ENCODE data around the gene NUP50.

The NUP50 gene

GRCh38 chr22:45233827-45234226, 70.1 kb downstream of the NUP50 start:
- DNase-seq, result no peak

- no peak for DNase-seq
These were observed 71.5 kb downstream of the NUP50 start for GRCh38 chr22:45235101-45235777.

- no peak for DNase-seq
These were observed 72.2 kb downstream of the NUP50 start for GRCh38 chr22:45235851-45236342.

- no peak for DNase-seq
These were observed 73.6 kb downstream of the NUP50 start for GRCh38 chr22:45237065-45237990.
